Immature natural killer cell (primary cell): ENCODE results near the gene KBTBD13. TPM values are rescaled to one million over a fixed set of nuclear protein-coding genes. Genes with fewer than 3 reads are reported as not detected.

ENCODE experiments used
- DNase-seq, 3 donors: peaks; one replicate each; pipeline ENCODE4 v3.0.0; 2022; ENCODE audit warnings: mixed read lengths in 1 of 3
- H3K27ac Mint-ChIP-seq, 6 donors: one replicate each; pipeline ENCODE4 v1.8.0; 2020; ENCODE audit warnings: mixed read lengths in 6 of 6, mild to moderate bottlenecking in 5 of 6, inconsistent platforms in 4 of 6, moderate library complexity in 3 of 6
- H3K27me3 Mint-ChIP-seq, 3 donors: one replicate each; pipeline ENCODE4 v1.8.0; 2020 to 2021; ENCODE audit warnings: low read depth in 3 of 3, mild to moderate bottlenecking in 3 of 3, mixed read lengths in 3 of 3, moderate library complexity in 3 of 3, inconsistent platforms in 1 of 3
- H3K36me3 Mint-ChIP-seq, 3 donors: one replicate each; pipeline ENCODE4 v1.8.0; 2020; ENCODE audit warnings: mixed read lengths in 3 of 3, inconsistent platforms in 2 of 3, mild to moderate bottlenecking in 2 of 3
- H3K4me1 Mint-ChIP-seq, 2 donors: one replicate each; pipeline ENCODE4 v1.8.0; 2020; ENCODE audit warnings: inconsistent platforms in 2 of 2, mild to moderate bottlenecking in 2 of 2, mixed read lengths in 2 of 2, moderate library complexity in 1 of 2
- H3K4me3 Mint-ChIP-seq, 5 donors: one replicate each; pipeline ENCODE4 v1.8.0; 2020; ENCODE audit warnings: mild to moderate bottlenecking in 5 of 5, mixed read lengths in 5 of 5, inconsistent platforms in 3 of 5, moderate library complexity in 3 of 5
- H3K9me3 Mint-ChIP-seq, 6 donors: one replicate each; pipeline ENCODE4 v1.8.0; 2020; ENCODE audit warnings: mild to moderate bottlenecking in 6 of 6, mixed read lengths in 6 of 6, inconsistent platforms in 4 of 6, moderate library complexity in 3 of 6
- polyA plus RNA-seq, 3 donors: library from polyadenylated mRNA; unstranded; fragments of 300-500 nt; fragmentation: Illumina TruSeq; gene quantifications; one replicate each; pipeline ENCODE4 v1.2.3, GENCODE V29; 2021

KBTBD13 gene
- not detected for polyA plus RNA-seq

- Mint-ChIP-seq H3K27me3 (peaks cover 4 to 14% (median 10%) of the 10 kb centered on the region in 3 donors), H3K4me1 (peaks cover 5 to 7% of the 10 kb centered on the region in 2 donors), H3K36me3 (peaks cover 0 to 3% (median 0%) of the 10 kb centered on the region in 3 donors), H3K9me3 (no peaks in the 10 kb centered on the region), H3K27ac (no peak within 1 kb of the TSS), H3K4me3 (no peak within 1 kb of the TSS)
- DNase-seq, result no peak
Measured at GRCh38 chr15:65076486-65077290, at the start of gene KBTBD13. Gene KBTBD13 (plus strand): TSS chr15:65076746. CDS start chr15:65076816, 70 bp downstream.

GRCh38 chr15:65026756-65027155, 49.8 kb upstream of the KBTBD13 start:
- DNase-seq, result no peak
- Mint-ChIP-seq H3K27ac (no peak overlapping the region), H3K36me3 (peaks cover 13 to 21% (median 15%) of the 10 kb centered on the region in 3 donors), H3K4me3 (peak overlapping the region in 3 of 5 donors; percentile 14 to 30 (median 23)), H3K27me3 (peaks cover 0 to 7% (median 0%) of the 10 kb centered on the region in 3 donors), H3K9me3 (no peaks in the 10 kb centered on the region), H3K4me1 (peaks cover 14 to 15% of the 10 kb centered on the region in 2 donors)

- Mint-ChIP-seq H3K4me1 (peaks cover 14 to 15% of the 10 kb centered on the region in 2 donors), H3K9me3 (no peaks in the 10 kb centered on the region), H3K36me3 (peaks cover 13 to 21% (median 15%) of the 10 kb centered on the region in 3 donors), H3K27ac (no peak overlapping the region), H3K4me3 (peak overlapping the region; percentile 84 to 99 (median 91)), H3K27me3 (peaks cover 2 to 7% (median 4%) of the 10 kb centered on the region in 3 donors)
- no peak for DNase-seq
Measured at GRCh38 chr15:65027593-65027992, 49.0 kb upstream of the KBTBD13 start.

- no peak for DNase-seq
- peak overlapping the region; percentile 52 to 92 (median 75) for H3K27ac Mint-ChIP-seq
- H3K9me3 Mint-ChIP-seq, result no peaks in the 10 kb centered on the region
- H3K4me1 Mint-ChIP-seq, result peaks cover 15 to 19% of the 10 kb centered on the region in 2 donors
- H3K36me3 Mint-ChIP-seq, result peaks cover 11 to 16% (median 13%) of the 10 kb centered on the region in 3 donors
- peak overlapping the region; percentile 84 to 99 (median 91) for H3K4me3 Mint-ChIP-seq
- peaks cover 2 to 7% (median 4%) of the 10 kb centered on the region in 3 donors for H3K27me3 Mint-ChIP-seq
Measured at GRCh38 chr15:65028338-65028737, 48.2 kb upstream of the KBTBD13 start.

- Mint-ChIP-seq H3K4me3 (peak within 1 kb of the TSS; percentile 84 to 99 (median 91)), H3K9me3 (no peaks in the 10 kb centered on the region), H3K4me1 (peaks cover 15 to 26% of the 10 kb centered on the region in 2 donors), H3K36me3 (peaks cover 10 to 13% (median 11%) of the 10 kb centered on the region in 3 donors), H3K27me3 (peaks cover 2 to 7% (median 4%) of the 10 kb centered on the region in 3 donors), H3K27ac (peak within 1 kb of the TSS; percentile 52 to 92 (median 75))
- peak; percentile 84 to 89 (median 84) for DNase-seq
Measured at GRCh38 chr15:65028921-65029735, 47.4 kb upstream of the KBTBD13 start, which contains the start of gene MTFMT. Gene MTFMT (minus strand): TSS chr15:65029639. CDS start chr15:65029613, 26 bp downstream.

- Mint-ChIP-seq H3K4me1 (peaks cover 15 to 26% of the 10 kb centered on the region in 2 donors), H3K27me3 (peaks cover 2 to 7% (median 4%) of the 10 kb centered on the region in 3 donors), H3K4me3 (peak overlapping the region; percentile 67 to 90 (median 76)), H3K27ac (peak overlapping the region in 1 of 6 donors; percentile 64), H3K9me3 (no peaks in the 10 kb centered on the region), H3K36me3 (peaks cover 6 to 9% (median 7%) of the 10 kb centered on the region in 3 donors)
- DNase-seq, result no peak
Measured at GRCh38 chr15:65029736-65030208, 46.8 kb upstream of the KBTBD13 start.

GRCh38 chr15:65032801-65033537, 43.6 kb upstream of the KBTBD13 start:
- H3K4me3 Mint-ChIP-seq, result no peak overlapping the region
- H3K4me1 Mint-ChIP-seq, result peaks cover 12 to 20% of the 10 kb centered on the region in 2 donors
- no peaks in the 10 kb centered on the region for H3K9me3 Mint-ChIP-seq
- peaks cover 4 to 7% (median 4%) of the 10 kb centered on the region in 3 donors for H3K27me3 Mint-ChIP-seq
- H3K27ac Mint-ChIP-seq, result peak overlapping the region in 1 of 6 donors; percentile 25
- H3K36me3 Mint-ChIP-seq, result no peaks in the 10 kb centered on the region
- peak; percentile 33 to 41 (median 38) for DNase-seq

- Mint-ChIP-seq H3K4me1 (peaks cover 4 to 12% of the 10 kb centered on the region in 2 donors), H3K27ac (no peak overlapping the region)
Measured at GRCh38 chr15:65033659-65034269, 42.8 kb upstream of the KBTBD13 start.

GRCh38 chr15:65034719-65035118, 41.8 kb upstream of the KBTBD13 start:
- peaks cover 4 to 9% (median 6%) of the 10 kb centered on the region in 3 donors for H3K27me3 Mint-ChIP-seq
- H3K36me3 Mint-ChIP-seq, result no peaks in the 10 kb centered on the region

More at GRCh38 chr15:65033659-65034269, 42.8 kb upstream of the KBTBD13 start:
- peaks cover 4 to 9% (median 6%) of the 10 kb centered on the region in 3 donors for H3K27me3 Mint-ChIP-seq
- no peaks in the 10 kb centered on the region for H3K36me3 Mint-ChIP-seq
- DNase-seq, result no peak
- no peak overlapping the region for H3K4me3 Mint-ChIP-seq
- no peaks in the 10 kb centered on the region for H3K9me3 Mint-ChIP-seq

DNA sequence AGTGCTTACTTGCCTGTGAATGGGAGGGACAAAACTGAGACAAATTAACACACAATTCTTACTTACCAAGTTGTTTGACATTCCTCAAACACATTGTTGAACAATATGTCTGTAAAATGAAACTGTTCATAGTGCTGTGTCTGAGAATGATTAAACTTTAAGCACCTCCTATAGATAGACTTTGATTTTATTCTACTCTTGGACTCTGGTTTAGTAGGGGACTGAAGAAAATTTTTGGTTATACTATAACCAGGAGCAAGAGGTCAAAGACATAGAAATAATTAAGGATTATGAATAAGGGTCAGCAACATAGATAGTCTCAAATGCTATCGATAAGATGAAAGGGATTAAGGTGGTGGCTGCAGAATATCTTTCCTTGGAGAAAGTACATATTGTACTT, 39.2 kb upstream of the KBTBD13 start:
- Mint-ChIP-seq H3K27me3 (peaks cover 0 to 4% (median 2%) of the 10 kb centered on the region in 3 donors), H3K4me1 (peaks cover 2 to 10% of the 10 kb centered on the region in 2 donors)

More at GRCh38 chr15:65034719-65035118, 41.8 kb upstream of the KBTBD13 start:
- peaks cover 2 to 10% of the 10 kb centered on the region in 2 donors for H3K4me1 Mint-ChIP-seq
- H3K9me3 Mint-ChIP-seq, result no peaks in the 10 kb centered on the region
- H3K4me3 Mint-ChIP-seq, result no peak overlapping the region
- no peak overlapping the region for H3K27ac Mint-ChIP-seq
- DNase-seq, result no peak

DNA sequence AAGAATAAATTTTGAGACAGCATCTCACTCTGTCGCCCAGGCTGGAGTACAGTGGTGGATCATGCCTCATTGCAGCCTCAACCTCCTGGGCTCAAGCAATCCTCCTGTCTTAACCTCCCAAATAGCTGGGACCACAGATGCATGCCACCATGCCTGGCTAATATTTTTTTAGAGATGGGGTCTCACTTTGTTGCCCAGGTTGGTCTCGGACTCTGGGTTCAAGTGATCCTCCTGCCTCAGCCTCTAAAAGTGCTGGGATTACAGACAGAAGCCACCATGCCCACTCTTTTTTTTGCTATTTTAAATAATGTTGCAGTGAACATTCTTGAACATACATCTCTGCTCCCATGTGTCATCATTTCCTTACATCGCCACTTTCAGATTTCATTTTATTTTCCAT, 38.1 kb upstream of the KBTBD13 start:
- H3K9me3 Mint-ChIP-seq, result no peaks in the 10 kb centered on the region
- no peak overlapping the region for H3K27ac Mint-ChIP-seq
- peaks cover 0 to 6% of the 10 kb centered on the region in 2 donors for H3K4me1 Mint-ChIP-seq
- no peaks in the 10 kb centered on the region for H3K36me3 Mint-ChIP-seq
- no peak overlapping the region for H3K4me3 Mint-ChIP-seq
- no peak for DNase-seq
- peaks cover 0 to 4% (median 2%) of the 10 kb centered on the region in 3 donors for H3K27me3 Mint-ChIP-seq

More for the DNA sequence above, 39.2 kb upstream of the KBTBD13 start:
- no peak for DNase-seq
- Mint-ChIP-seq H3K36me3 (no peaks in the 10 kb centered on the region), H3K9me3 (no peaks in the 10 kb centered on the region), H3K4me3 (no peak overlapping the region), H3K27ac (no peak overlapping the region)

- DNase-seq, result no peak
- H3K27ac Mint-ChIP-seq, result no peak overlapping the region
- H3K4me1 Mint-ChIP-seq, result peaks cover 0 to 2% of the 10 kb centered on the region in 2 donors
Measured at GRCh38 chr15:65038836-65039235, 37.7 kb upstream of the KBTBD13 start.

More at GRCh38 chr15:65038836-65039235, 37.7 kb upstream of the KBTBD13 start:
- Mint-ChIP-seq H3K27me3 (peaks cover 0 to 4% (median 2%) of the 10 kb centered on the region in 3 donors), H3K4me3 (no peak overlapping the region), H3K36me3 (no peaks in the 10 kb centered on the region), H3K9me3 (no peaks in the 10 kb centered on the region)
